Activated CD4-positive, alpha-beta T cell treated with anti-CD3 and anti-CD28 coated beads, Interleukin-2, amount 10 ng/mL, durations not matched to agents 7 days and 5 days (primary cell): ENCODE data around the gene FLYWCH1. TPM values are rescaled to one million over a fixed set of nuclear protein-coding genes. Genes with fewer than 3 reads are reported as not detected.

Source experiments
- CTCF ChIA-PET: fragments of 350-600 bp; sonication (Branson Sonifier 250); formaldehyde crosslinking; loops from one replicate; lab custom pipeline; 2021; ENCODE audit warnings: antibody characterized with exemption; lab: Charles Lee
- POLR2A ChIA-PET: fragments of 350-600 bp; sonication (Branson Sonifier 250); formaldehyde crosslinking; loops from one replicate; lab custom pipeline; 2021; ENCODE audit warnings: antibody characterized with exemption; lab: Charles Lee
- DNase-seq: peaks from one replicate; pipeline ENCODE4 v3.0.0-alpha.2; 2020
- H3K27ac Mint-ChIP-seq: one replicate; pipeline ENCODE4 v1.8.0; 2021; ENCODE audit warnings: mild to moderate bottlenecking, moderate library complexity, mixed read lengths
- H3K27me3 Mint-ChIP-seq: one replicate; pipeline ENCODE4 v1.8.0; 2021; ENCODE audit warnings: mixed read lengths
- H3K36me3 Mint-ChIP-seq: one replicate; pipeline ENCODE4 v1.8.0; 2021; ENCODE audit warnings: low read depth, mixed read lengths
- H3K4me1 Mint-ChIP-seq: one replicate; pipeline ENCODE4 v1.8.0; 2021; ENCODE audit warnings: mixed read lengths
- H3K4me3 Mint-ChIP-seq: one replicate; pipeline ENCODE4 v1.8.0; 2021; ENCODE audit warnings: mild to moderate bottlenecking, moderate library complexity, mixed read lengths
- H3K9me3 Mint-ChIP-seq: one replicate; pipeline ENCODE4 v1.8.0; 2021; ENCODE audit warnings: mixed read lengths
- total RNA-seq, 2 experiments: library from RNA; stranded (reverse); gene quantifications; one replicate each; pipeline ENCODE4 v1.2.3, GENCODE V29; 2021

The FLYWCH1 gene
- total RNA-seq, 2 experiments from 2014 or later, result 46.8 to 52.7 TPM

DNA sequence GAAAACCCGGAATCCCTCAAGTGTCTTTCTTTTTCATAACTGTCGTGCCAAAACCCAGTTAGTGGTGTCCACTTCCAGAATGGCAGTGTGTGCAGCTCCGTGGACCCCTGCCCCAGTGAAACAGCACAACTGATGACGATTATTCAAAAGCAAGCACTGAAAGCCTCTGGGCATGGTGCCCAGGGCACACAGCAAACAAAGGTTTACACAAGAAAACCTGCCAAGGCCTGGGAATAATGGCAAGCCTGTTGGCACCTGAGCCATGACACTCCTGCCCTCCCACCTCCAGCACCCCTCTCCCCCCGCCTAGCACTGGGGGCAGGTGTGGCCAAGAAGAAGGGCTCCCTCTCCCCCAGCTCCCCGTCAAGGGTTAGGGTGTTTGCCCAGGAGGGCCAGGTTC is 65.7 kb downstream of the FLYWCH1 start:
- H3K27me3 Mint-ChIP-seq, result no peaks in the 10 kb centered on the region
- peaks cover 39% of the 10 kb centered on the region for H3K4me1 Mint-ChIP-seq
- no peak overlapping the region for H3K27ac Mint-ChIP-seq
- no peak for DNase-seq
- POLR2A ChIA-PET, result no interaction called here
- H3K36me3 Mint-ChIP-seq, result peaks cover 10% of the 10 kb centered on the region
- CTCF ChIA-PET, result interaction anchor here (0.7 to 4.2 kb wide), 5 partner anchors 8 to 66 kb away, joined by 3 to 19 read pairs (median 3); partner anchors contain the start of gene PAQR4
- no peak overlapping the region for H3K4me3 Mint-ChIP-seq
- H3K9me3 Mint-ChIP-seq, result no peaks in the 10 kb centered on the region

GRCh38 chr16:2979669-2980226 is 68.0 kb downstream of the FLYWCH1 start:
- peak; percentile 41 for DNase-seq
- ChIA-PET POLR2A (interaction anchor here (0.6 to 1.0 kb wide), 2 partner anchors 10 to 103 kb away, joined by 3 to 5 read pairs; no protein-coding TSS in a partner anchor), CTCF (interaction anchor here (1.0 to 4.2 kb wide), 4 partner anchors 10 to 49 kb away, joined by 3 to 19 read pairs (median 10); partner anchors contain the start of gene PAQR4)
- H3K36me3 Mint-ChIP-seq, result peaks cover 5% of the 10 kb centered on the region
- H3K4me3 Mint-ChIP-seq, result peak overlapping the region; percentile 89
- H3K4me1 Mint-ChIP-seq, result peaks cover 44% of the 10 kb centered on the region
- no peaks in the 10 kb centered on the region for H3K27me3 Mint-ChIP-seq
- H3K27ac Mint-ChIP-seq, result peak overlapping the region; percentile 92
- no peaks in the 10 kb centered on the region for H3K9me3 Mint-ChIP-seq

GRCh38 chr16:2980227-2981176 is 68.8 kb downstream of the FLYWCH1 start, which contains the start of gene PKMYT1:
Gene PKMYT1, minus strand, starts transcription at chr16:2980446. Its CDS starts 789 bp downstream, at chr16:2979657.
- no peaks in the 10 kb centered on the region for H3K9me3 Mint-ChIP-seq
- H3K36me3 Mint-ChIP-seq, result peaks cover 5% of the 10 kb centered on the region
- peaks cover 44% of the 10 kb centered on the region for H3K4me1 Mint-ChIP-seq
- ChIA-PET POLR2A (interaction anchor here (0.6 to 1.0 kb wide), 2 partner anchors 10 to 103 kb away, joined by 3 to 5 read pairs; no protein-coding TSS in a partner anchor), CTCF (interaction anchor here (0.6 to 4.2 kb wide), 9 partner anchors 11 to 395 kb away, joined by 3 to 19 read pairs (median 4); partner anchors contain the start of gene PAQR4)
- H3K27me3 Mint-ChIP-seq, result no peaks in the 10 kb centered on the region
- H3K4me3 Mint-ChIP-seq, result peak within 1 kb of the TSS; percentile 89
- DNase-seq, result peak; percentile 93
- H3K27ac Mint-ChIP-seq, result peak within 1 kb of the TSS; percentile 92

GRCh38 chr16:2981177-2981898 is 69.6 kb downstream of the FLYWCH1 start:
- ChIA-PET POLR2A (interaction anchor here (0.6 kb wide), 1 partner anchor 26 kb away, joined by 3 read pairs; no protein-coding TSS in a partner anchor), CTCF (interaction anchor here (0.9 to 4.2 kb wide), 5 partner anchors 12 to 120 kb away, joined by 3 to 19 read pairs (median 4); partner anchors contain the start of gene PAQR4)
- Mint-ChIP-seq H3K4me3 (peak overlapping the region; percentile 89), H3K36me3 (peaks cover 5% of the 10 kb centered on the region), H3K27me3 (no peaks in the 10 kb centered on the region), H3K9me3 (no peaks in the 10 kb centered on the region), H3K27ac (peak overlapping the region; percentile 88), H3K4me1 (peaks cover 44% of the 10 kb centered on the region)
- DNase-seq, result no peak

GRCh38 chr16:2981899-2982250 is 70.1 kb downstream of the FLYWCH1 start:
- DNase-seq, result no peak
- Mint-ChIP-seq H3K4me1 (peaks cover 43% of the 10 kb centered on the region), H3K36me3 (peaks cover 5% of the 10 kb centered on the region), H3K9me3 (no peaks in the 10 kb centered on the region), H3K27me3 (no peaks in the 10 kb centered on the region), H3K27ac (peak overlapping the region; percentile 88), H3K4me3 (peak overlapping the region; percentile 89)
- ChIA-PET CTCF (interaction anchor here (0.9 to 4.2 kb wide), 2 partner anchors 47 to 113 kb away, joined by 3 to 16 read pairs; no protein-coding TSS in a partner anchor), POLR2A (no interaction called here)

DNA sequence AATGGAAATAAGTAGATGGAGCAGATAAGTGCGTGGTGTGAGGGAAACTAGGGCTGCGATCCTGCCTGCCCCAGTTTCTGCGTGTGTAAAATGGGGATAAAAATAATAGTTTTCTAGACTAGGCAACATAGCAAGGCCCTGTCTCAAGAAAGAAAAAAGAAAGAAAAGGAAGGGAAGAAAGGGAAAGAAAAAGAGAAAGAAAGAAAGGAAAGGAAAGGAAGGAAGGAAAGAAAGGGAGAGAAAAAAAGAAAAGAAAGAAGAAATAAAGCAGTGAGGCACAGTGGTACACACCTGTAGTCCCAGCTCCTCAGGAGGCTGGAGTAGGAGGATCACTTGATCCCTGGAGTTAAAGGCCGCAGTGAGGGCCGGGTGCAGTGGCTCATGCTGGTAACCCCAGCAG is 70.7 kb downstream of the FLYWCH1 start:
- CTCF ChIA-PET, result interaction anchor here (0.7 to 1.5 kb wide), 4 partner anchors 9 to 155 kb away, joined by 3 to 4 read pairs (median 3); no protein-coding TSS in a partner anchor
- POLR2A ChIA-PET, result no interaction called here
- Mint-ChIP-seq H3K36me3 (peaks cover 5% of the 10 kb centered on the region), H3K9me3 (no peaks in the 10 kb centered on the region), H3K4me1 (peaks cover 38% of the 10 kb centered on the region), H3K27ac (no peak overlapping the region), H3K4me3 (peak overlapping the region; percentile 89), H3K27me3 (no peaks in the 10 kb centered on the region)
- no peak for DNase-seq

GRCh38 chr16:2983706-2984136 is 72.0 kb downstream of the FLYWCH1 start:
- Mint-ChIP-seq H3K4me1 (peaks cover 27% of the 10 kb centered on the region), H3K36me3 (no peaks in the 10 kb centered on the region), H3K27me3 (no peaks in the 10 kb centered on the region), H3K9me3 (no peaks in the 10 kb centered on the region), H3K27ac (peak overlapping the region; percentile 54), H3K4me3 (peak overlapping the region; percentile 44)
- ChIA-PET POLR2A (no interaction called here), CTCF (interaction anchor here (1.0 to 1.6 kb wide), 3 partner anchors 10 to 44 kb away, joined by 3 to 4 read pairs (median 4); no protein-coding TSS in a partner anchor)
- DNase-seq, result peak; percentile 72

DNA sequence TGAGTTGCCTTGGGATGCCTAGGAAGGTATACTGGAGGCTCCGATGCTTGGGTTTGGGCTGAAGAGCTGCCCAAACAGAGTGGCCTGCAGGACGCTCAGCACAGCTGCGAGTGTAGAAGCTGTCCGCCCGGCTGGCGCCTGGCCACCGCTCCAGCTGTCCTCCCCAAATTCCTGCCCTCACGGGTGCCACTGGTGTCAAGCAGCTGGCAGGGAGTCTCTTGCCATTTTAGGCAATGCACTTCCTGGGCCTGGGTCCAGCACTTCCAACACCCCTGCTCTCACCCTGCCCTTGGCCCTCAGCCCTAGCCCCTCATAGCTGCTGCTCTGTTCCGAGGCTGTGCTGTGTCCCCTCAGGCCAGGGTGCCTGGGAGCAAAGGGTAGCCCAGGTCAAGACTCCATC is 73.7 kb downstream of the FLYWCH1 start:
- Mint-ChIP-seq H3K36me3 (no peaks in the 10 kb centered on the region), H3K27ac (no peak overlapping the region), H3K4me3 (no peak overlapping the region), H3K4me1 (peaks cover 24% of the 10 kb centered on the region), H3K9me3 (no peaks in the 10 kb centered on the region), H3K27me3 (no peaks in the 10 kb centered on the region)
- ChIA-PET CTCF (interaction anchor here (1.1 to 1.4 kb wide), 2 partner anchors 15 to 18 kb away, joined by 3 to 5 read pairs; no protein-coding TSS in a partner anchor), POLR2A (no interaction called here)
- DNase-seq, result no peak

GRCh38 chr16:2985893-2986355 is 74.2 kb downstream of the FLYWCH1 start:
- no peak overlapping the region for H3K27ac Mint-ChIP-seq
- POLR2A ChIA-PET, result no interaction called here
- H3K36me3 Mint-ChIP-seq, result no peaks in the 10 kb centered on the region
- CTCF ChIA-PET, result interaction anchor here (1.1 kb wide), 1 partner anchor 16 kb away, joined by 3 read pairs; no protein-coding TSS in a partner anchor
- no peak for DNase-seq
- H3K4me1 Mint-ChIP-seq, result peaks cover 22% of the 10 kb centered on the region
- no peaks in the 10 kb centered on the region for H3K27me3 Mint-ChIP-seq
- no peaks in the 10 kb centered on the region for H3K9me3 Mint-ChIP-seq
- no peak overlapping the region for H3K4me3 Mint-ChIP-seq

- no peak overlapping the region for H3K27ac Mint-ChIP-seq
- ChIA-PET CTCF (interaction anchor here (1.8 kb wide), 1 partner anchor 11 kb away, joined by 4 read pairs; no protein-coding TSS in a partner anchor), POLR2A (no interaction called here)
- H3K27me3 Mint-ChIP-seq, result no peaks in the 10 kb centered on the region
- no peaks in the 10 kb centered on the region for H3K36me3 Mint-ChIP-seq
- no peak for DNase-seq
- H3K4me1 Mint-ChIP-seq, result peaks cover 14% of the 10 kb centered on the region
- H3K4me3 Mint-ChIP-seq, result no peak overlapping the region
- no peaks in the 10 kb centered on the region for H3K9me3 Mint-ChIP-seq
Observed at GRCh38 chr16:2986623-2987188, 75.0 kb downstream of the FLYWCH1 start.

DNA sequence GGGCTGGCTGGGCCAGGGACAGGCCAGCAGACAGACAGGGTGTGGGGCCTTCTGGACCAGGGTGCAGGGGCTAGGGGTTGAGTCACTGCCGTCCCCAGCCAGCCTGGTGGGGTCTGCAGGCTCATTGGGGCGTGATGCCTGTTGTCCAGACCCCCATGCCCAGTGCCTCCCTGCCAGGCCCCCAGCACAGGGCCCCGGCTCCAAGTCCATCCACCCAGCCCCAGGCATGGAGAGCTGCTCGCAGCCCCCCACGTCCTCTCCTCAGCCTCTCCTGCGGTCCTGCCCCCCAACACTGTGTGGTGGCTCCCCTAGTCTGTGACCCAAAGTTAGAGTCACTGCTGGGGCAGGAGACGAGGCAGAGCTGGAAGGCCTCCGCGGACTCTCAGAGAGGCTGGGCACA is 75.6 kb downstream of the FLYWCH1 start:
- no peaks in the 10 kb centered on the region for H3K36me3 Mint-ChIP-seq
- peaks cover 10% of the 10 kb centered on the region for H3K4me1 Mint-ChIP-seq
- POLR2A ChIA-PET, result no interaction called here
- no peaks in the 10 kb centered on the region for H3K27me3 Mint-ChIP-seq
- no peaks in the 10 kb centered on the region for H3K9me3 Mint-ChIP-seq
- H3K4me3 Mint-ChIP-seq, result no peak overlapping the region
- no peak for DNase-seq
- CTCF ChIA-PET, result interaction anchor here (1.0 to 1.8 kb wide), 3 partner anchors 12 to 17 kb away, joined by 3 to 4 read pairs (median 3); no protein-coding TSS in a partner anchor
- H3K27ac Mint-ChIP-seq, result no peak overlapping the region
